Stimulated activated naive CD4-positive, alpha-beta T cell treated with Interleukin-2 at 50 U/mL for 16 hours (primary cell): ENCODE measurements around the gene C15orf62.

Experiments used
- DNase-seq: peaks from one replicate; lab custom pipeline; 2025; lab: John Stamatoyannopoulos, UW

The C15orf62 gene

GRCh38 chr15:40755812-40756208 lies 14.0 kb upstream of the C15orf62 start:
- no peak for DNase-seq

- no peak for DNase-seq
These were observed 12.8 kb upstream of the C15orf62 start for GRCh38 chr15:40756938-40757337.

DNA sequence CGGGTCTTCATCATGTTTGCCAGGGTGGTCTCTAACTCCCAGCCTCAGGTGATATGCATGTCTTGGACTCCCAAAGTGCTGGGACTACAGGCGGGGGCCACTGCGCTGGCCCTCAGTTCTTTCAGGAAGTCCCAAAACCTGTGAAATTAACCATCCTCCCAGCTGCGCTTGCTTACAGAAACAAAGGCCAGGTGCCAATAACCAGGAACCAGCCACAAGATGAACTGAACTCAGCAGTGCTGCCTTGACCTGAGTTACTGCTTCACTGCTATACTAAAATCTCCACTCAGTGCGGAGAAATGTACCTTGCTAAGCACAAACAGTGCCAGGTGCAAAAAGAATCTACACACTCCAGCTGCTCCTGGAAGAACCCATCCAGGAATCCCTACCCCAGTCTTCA lies 9.8 kb upstream of the C15orf62 start:
- DNase-seq, result no peak

GRCh38 chr15:40762919-40763800 lies 6.6 kb upstream of the C15orf62 start:
- no peak for DNase-seq

DNA sequence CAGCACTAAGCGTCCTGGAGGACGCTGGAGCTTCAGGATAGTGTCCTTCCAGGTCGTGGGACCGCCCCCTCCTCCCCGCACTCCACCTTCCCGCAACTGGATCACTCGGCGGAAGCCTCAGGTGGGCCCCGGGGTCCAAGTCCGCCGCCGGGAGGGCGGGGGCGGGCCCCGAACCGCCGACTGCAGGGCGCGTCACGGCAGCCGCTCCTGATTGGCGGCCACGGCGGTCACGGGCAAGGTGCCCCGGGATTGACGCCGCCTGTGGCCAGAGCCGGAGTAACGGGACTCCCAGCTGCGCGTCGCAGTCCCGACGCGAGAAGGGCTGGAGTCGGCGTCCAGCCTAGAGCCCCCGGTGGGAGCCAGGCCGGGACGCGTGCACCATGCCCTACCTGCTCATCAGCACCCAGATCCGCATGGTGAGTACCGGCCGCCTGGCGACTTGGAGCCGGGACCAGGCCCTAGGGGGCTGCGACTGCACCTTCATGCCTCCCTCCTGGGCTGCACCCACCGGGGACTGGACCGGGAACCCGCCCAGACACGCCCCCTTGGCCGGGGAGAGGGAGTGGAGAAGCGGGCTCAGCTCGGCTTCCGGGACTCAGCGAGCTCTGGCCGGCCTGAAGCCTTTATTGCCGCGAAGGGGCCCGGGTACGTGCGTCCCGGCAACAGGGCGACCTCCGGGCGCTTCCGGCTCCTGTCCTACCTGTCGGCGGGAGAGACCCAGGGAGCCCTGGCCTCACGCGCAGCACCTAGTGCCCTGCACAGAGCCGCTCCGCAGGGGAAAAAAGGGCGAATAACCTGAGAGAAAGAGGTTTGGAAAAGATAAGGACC lies 5.8 kb upstream of the C15orf62 start, which contains the start of gene GCHFR:
TSS of gene GCHFR (plus strand) at position 268 of the 828 bp plus-strand sequence. CDS start at position 381, 113 bp downstream.
- DNase-seq, result peak; percentile 57

DNA sequence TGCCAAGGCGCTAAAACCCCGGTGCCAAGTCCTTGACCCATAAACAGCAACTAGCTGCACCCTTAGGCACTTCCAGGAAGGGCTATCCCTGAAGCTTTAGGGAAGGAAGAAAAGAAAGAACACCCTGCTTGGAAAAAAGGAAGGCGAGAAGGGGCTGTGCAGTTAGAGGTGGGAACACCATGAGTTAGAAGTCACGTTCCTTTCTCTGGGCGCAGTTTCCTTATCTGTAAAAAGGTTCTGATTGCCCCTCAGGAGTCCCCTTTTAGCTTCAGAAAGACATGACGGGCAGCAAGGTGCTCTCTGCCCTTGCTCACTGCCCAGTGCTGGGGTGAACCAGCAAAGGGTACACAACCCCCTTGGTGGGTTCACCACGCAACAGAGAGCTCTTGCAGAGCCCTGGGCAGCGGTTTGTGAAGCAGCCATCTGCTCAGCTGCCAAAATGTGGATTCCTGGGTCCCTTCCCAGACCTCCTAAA lies 5.1 kb upstream of the C15orf62 start:
- DNase-seq, result no peak

DNA sequence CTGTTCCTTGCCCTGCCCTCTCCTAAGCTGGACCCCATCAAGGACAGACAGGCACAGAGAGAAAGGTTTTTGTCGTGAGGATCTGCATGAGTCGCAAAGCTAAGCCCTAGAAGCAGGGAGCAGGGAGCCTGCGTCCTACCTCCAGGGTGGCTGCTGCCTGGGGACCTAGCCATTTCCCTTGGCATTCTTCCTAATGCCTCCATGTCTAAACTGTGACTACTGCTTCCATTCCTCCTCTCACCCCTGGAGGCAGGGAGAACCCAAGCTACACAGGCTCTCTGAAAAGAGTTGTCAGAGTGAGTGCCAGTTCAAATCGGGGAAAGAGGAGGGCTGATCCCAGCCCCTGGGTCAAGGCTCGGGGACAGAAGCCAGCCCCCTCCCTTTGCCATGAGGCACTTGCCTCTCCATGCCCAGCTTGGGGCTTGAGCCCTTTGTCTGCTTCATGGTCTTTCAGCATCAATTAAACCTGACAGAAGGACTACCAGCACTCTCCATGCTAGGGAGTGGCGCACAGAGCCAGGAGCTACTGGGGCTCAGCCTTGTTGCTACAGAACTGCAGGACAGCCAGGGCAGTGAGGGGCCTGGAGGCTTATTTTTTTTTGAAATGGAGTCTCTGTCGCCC lies 3.5 kb upstream of the C15orf62 start:
- no peak for DNase-seq

DNA sequence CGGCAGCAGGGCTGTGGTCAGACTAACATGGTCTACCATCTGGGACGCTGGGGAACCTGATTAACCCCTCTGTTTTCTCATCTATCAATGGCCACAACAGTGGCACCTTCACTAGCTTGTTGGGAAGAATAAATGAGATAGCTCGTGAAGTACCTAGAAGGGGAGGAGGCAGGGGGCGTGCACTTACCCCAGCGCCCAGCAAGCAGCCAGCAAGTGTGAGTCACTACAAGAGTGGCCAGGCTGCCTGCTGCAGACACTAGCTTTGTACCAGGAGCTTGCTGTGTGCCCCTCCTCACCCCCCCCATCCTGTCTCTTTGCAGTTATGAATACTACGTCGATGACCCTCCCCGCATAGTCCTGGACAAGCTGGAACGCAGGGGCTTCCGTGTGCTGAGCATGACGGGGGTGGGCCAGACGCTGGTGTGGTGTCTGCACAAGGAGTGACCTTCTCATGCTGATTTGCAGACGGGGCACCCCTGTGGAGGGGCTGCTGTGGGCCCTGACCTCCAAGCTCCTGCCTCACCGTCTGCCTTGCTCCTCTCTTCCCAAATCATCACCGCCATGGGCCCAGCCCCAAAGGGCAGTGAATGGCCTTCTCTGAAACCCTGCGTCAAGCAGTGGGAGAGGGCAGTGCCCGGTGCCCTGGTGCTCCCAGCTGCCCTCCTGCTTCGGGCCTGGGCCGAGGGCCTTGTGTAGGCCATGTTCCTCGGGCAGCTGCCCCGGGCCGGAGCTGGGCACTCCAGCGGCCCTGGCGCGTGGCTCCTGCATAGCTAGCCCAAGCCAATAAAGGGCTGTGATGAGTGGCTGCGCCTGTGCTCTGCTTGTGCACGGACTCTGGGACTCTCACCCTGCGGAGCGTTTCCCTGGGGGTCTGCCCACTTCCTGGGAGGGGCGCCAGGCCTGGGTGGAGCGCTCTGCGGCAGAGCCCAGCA lies 2.6 kb upstream of the C15orf62 start:
- DNase-seq, result no peak

DNA sequence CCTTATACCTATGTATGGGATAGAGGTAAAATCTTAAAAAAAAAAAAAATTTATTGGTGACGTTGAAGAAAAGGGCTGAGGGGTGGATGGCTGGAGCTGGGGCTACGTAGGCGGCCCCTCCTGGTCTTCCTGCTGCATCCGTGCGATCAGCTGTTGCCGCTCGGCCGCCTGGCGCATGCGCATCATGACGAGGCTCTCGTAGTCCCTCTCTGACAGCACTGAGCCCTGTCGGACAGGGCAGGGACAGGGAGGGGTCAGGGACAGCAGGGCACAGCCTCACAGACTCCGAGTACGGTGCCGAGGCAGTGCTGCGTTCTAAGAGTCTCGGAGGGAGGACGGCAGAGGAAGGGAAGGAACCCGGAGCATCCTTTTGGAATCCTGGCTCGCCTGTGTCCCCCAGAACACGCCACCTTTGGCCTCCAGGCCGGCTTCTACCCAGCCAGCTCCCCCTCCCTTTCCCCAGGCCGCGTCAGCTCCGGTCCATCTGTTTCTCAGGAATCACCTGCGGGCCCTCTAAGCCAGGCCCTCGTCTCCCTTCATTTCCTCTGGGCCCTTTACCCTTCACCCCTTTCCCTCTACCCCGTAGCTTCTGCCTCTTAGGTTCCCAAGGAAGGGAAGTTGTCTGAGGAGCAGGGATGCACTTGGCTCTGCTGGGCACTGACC lies 1.8 kb upstream of the C15orf62 start:
- no peak for DNase-seq

GRCh38 chr15:40768521-40769273 lies 1.1 kb upstream of the C15orf62 start:
- no peak for DNase-seq

- no peak for DNase-seq
These were observed 454 bp downstream of the C15orf62 start for GRCh38 chr15:40770147-40770721.

- no peak for DNase-seq
These were observed 1.5 kb downstream of the C15orf62 start for GRCh38 chr15:40771242-40771641.

DNA sequence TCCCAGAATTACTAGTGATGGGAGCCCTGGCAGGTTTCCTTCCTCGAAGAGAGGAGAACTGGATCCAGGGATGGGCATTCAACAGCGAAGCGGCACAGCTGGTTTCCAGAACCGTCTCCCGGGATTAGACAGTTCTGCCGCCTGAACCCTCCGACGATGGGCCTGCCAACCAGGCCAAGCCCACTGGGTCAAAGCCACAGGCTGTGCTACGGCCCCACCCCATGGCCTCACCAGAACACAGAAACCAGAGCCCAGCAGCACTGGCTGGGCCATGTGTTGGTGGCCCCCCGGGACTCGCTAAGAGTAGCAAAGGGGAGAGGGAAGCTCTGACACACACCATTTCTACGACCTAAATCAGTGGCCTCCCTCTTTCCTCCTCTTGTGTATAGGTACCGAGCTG lies 2.2 kb downstream of the C15orf62 start:
- DNase-seq, result no peak

DNA sequence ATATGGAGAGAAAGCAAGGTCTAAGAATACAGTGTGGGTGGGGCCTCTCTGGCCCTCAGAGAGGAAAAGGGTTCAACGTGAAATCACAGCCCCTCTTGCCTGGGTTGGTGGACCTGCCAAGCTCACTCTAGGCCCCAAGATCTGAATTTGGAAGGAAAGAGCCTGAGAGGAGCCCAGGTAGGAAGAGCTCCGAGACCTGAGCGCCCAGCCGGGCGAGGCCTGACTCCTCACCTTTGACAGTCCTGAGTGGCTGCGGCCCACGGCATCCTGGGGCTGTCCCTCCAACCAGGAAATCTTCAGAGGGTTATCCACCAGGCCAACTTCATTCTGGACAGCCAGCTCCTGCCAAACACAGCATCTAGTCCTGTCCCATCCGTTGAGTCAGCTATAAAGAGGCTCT lies 3.7 kb downstream of the C15orf62 start:
- no peak for DNase-seq

- DNase-seq, result no peak
These were observed 4.1 kb downstream of the C15orf62 start for GRCh38 chr15:40773902-40774301.

- no peak for DNase-seq
These were observed 5.2 kb downstream of the C15orf62 start for GRCh38 chr15:40775007-40775406.

DNA sequence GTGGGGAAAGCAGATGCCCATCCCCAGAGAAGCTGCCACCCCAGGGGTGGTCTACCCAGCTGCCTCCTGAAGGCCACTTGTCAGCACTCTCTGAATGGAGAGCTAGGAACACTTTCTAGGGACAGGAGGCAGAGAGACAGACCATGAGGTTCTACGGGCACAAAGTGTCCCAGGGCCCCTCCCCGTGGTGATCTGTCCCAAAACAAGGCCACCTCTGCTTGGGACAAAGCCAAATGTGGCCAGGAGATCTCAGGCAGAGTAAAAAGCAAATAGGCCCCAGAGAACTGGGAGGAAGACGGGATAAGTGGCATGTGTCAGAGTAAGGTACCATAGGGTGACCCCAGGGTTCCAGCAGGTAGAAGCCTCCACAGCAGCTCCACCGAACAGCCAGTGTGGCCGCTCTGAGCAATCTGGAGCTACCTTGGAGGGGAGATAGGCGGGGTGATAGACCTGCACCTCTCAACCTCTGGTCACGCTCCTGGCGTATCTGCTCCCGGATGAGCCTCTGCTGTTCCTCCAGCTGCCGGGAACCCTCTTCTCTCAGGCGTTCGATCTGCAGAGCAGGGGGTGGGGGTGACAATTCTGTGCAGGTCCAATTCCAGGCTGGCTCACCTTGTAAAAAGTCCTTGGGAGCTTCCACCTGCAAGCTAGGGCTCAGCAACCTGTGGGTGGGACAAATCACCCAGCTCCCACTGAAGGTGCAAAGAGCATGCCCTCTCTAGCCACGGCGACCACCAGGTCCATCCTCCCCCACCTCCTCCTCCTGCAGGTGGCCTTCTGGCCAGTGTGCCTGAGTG lies 6.2 kb downstream of the C15orf62 start:
- no peak for DNase-seq

GRCh38 chr15:40776537-40777141 lies 6.9 kb downstream of the C15orf62 start:
- no peak for DNase-seq
